ENCODE measurements around the gene PKIB.

PKIB gene

GRCh38 chr6:122749451-122750050 lies 139.3 kb downstream of the PKIB start:
- DNase-seq: no peak

- no peak for DNase-seq
Measured at GRCh38 chr6:122751326-122751725, 141.1 kb downstream of the PKIB start.

- DNase-seq: no peak
Measured at GRCh38 chr6:122752459-122752858, 142.3 kb downstream of the PKIB start.

- no peak for DNase-seq
Measured at GRCh38 chr6:122753000-122753687, 142.9 kb downstream of the PKIB start.

GRCh38 chr6:122753688-122754056 lies 143.5 kb downstream of the PKIB start:
- DNase-seq: no peak

GRCh38 chr6:122754191-122754731 lies 144.1 kb downstream of the PKIB start:
- no peak for DNase-seq

GRCh38 chr6:122755901-122756300 lies 145.7 kb downstream of the PKIB start:
- DNase-seq: no peak

- DNase-seq: no peak
Measured at GRCh38 chr6:122758927-122759334, 148.7 kb downstream of the PKIB start.

GRCh38 chr6:122760330-122760729 lies 150.1 kb downstream of the PKIB start:
- no peak for DNase-seq

GRCh38 chr6:122766256-122766655 lies 156.1 kb downstream of the PKIB start:
- no peak for DNase-seq

GRCh38 chr6:122770835-122771601 lies 160.8 kb downstream of the PKIB start:
- DNase-seq: no peak

- DNase-seq: no peak
Measured at GRCh38 chr6:122772724-122773415, 162.7 kb downstream of the PKIB start.

Measured in stimulated activated CD4-positive, alpha-beta T cell treated with anti-CD3 and anti-CD28 coated beads, Interleukin-2, amount 100 ng/mL, for 24 hours (primary cell).